ENCODE results near the gene NR1D2. TPM values are rescaled to one million over a fixed set of nuclear protein-coding genes. Genes with fewer than 3 reads are reported as not detected.

The NR1D2 gene
- total RNA-seq, 1 experiment from 2014 or later = 18.4 TPM

GRCh38 chr3:24020036-24020691 lies 75.1 kb downstream of the NR1D2 start:
- H3K36me3 Mint-ChIP-seq = no peaks in the 10 kb centered on the region
- no peak overlapping the region for H3K4me3 Mint-ChIP-seq
- DNase-seq (ENCODE audit: low spot score) (no peak), ATAC-seq (no peak)
- no peaks in the 10 kb centered on the region for H3K27me3 Mint-ChIP-seq (ENCODE audit: low read depth)
- TF ChIP-seq FOXP1 (CRISPR knock-in tag; IDR thresholded peaks at IDR 0.05; ENCODE audit: borderline replicate concordance) (no peak), ZNF416 (CRISPR knock-in tag; IDR thresholded peaks at IDR 0.05) (no peak), ELF4 (CRISPR knock-in tag; IDR thresholded peaks at IDR 0.05; ENCODE audit: low read depth) (no peak), ZNF232 (CRISPR knock-in tag; IDR thresholded peaks at IDR 0.05) (no peak), ZNF512 (CRISPR knock-in tag; IDR thresholded peaks at IDR 0.05; ENCODE audit: borderline replicate concordance) (no peak), ZBTB43 (CRISPR knock-in tag; IDR thresholded peaks at IDR 0.05) (no peak), OVOL2 (CRISPR knock-in tag; IDR thresholded peaks at IDR 0.05; ENCODE audit: borderline replicate concordance) (no peak), FOXP4 (CRISPR knock-in tag; IDR thresholded peaks at IDR 0.05) (no peak), IRF1 (CRISPR knock-in tag; IDR thresholded peaks at IDR 0.05) (no peak), RORB (CRISPR knock-in tag; IDR thresholded peaks at IDR 0.05) (no peak), ATF1 (CRISPR knock-in tag; IDR thresholded peaks at IDR 0.05) (no peak), E2F5 (CRISPR knock-in tag; IDR thresholded peaks at IDR 0.05) (no peak), MYBL2 (CRISPR knock-in tag; IDR thresholded peaks at IDR 0.05) (no peak), HMGA2 (CRISPR knock-in tag; IDR thresholded peaks at IDR 0.05) (no peak), ZBTB21 (CRISPR knock-in tag; IDR thresholded peaks at IDR 0.05; ENCODE audit: borderline replicate concordance) (no peak), ESRRA (CRISPR knock-in tag; IDR thresholded peaks at IDR 0.05; ENCODE audit: borderline replicate concordance) (no peak), JUN (CRISPR knock-in tag; IDR thresholded peaks at IDR 0.05) (no peak), TP53 (CRISPR knock-in tag; IDR thresholded peaks at IDR 0.05) (no peak)
- ChIA-PET CTCF (no interaction called here), POLR2A (no interaction called here)
- H3K4me1 Mint-ChIP-seq = no peaks in the 10 kb centered on the region
- H3K9me3 Mint-ChIP-seq = no peaks in the 10 kb centered on the region
- H3K27ac Mint-ChIP-seq = no peak overlapping the region

- Mint-ChIP-seq H3K4me3 (no peak overlapping the region), H3K9me3 (no peaks in the 10 kb centered on the region), H3K27me3 (ENCODE audit: low read depth) (no peaks in the 10 kb centered on the region), H3K4me1 (no peaks in the 10 kb centered on the region), H3K36me3 (no peaks in the 10 kb centered on the region), H3K27ac (no peak overlapping the region)
- TF ChIP-seq CREM (CRISPR knock-in tag; IDR thresholded peaks at IDR 0.05) (no peak), CBFB (CRISPR knock-in tag; IDR thresholded peaks at IDR 0.05; ENCODE audit: low read depth) (no peak), NR3C1 (CRISPR knock-in tag; conservative IDR thresholded peaks at IDR 0.05; ENCODE audit: low read depth) (no peak)
- CTCF ChIA-PET = no interaction called here
- DNase-seq (ENCODE audit: low spot score) (no peak), ATAC-seq (no peak)
- POLR2A ChIA-PET = no interaction called here
Measured at GRCh38 chr3:24023197-24023596, 78.1 kb downstream of the NR1D2 start.

All from WTC11 (cell line).